GM19035 (cell line): ENCODE measurements around the gene KRTAP10-6.
"Not testable (repeated sequence)": the region's sequence is repeated elsewhere in the genome, so short reads cannot be mapped to it uniquely, and the experiment has no call there.

ENCODE experiments used
- ATAC-seq: cut with Tn5 transposase; IDR thresholded peaks from one replicate; pipeline ENCODE4 v1.9.1; 2021; ENCODE audit not compliant: unreplicated experiment

Gene KRTAP10-6

GRCh38 chr21:44618504-44618903 is 26.2 kb upstream of the KRTAP10-6 start:
- ATAC-seq, result no peak

- no peak for ATAC-seq
These were observed 24.8 kb upstream of the KRTAP10-6 start for GRCh38 chr21:44617071-44617501.

GRCh38 chr21:44616591-44616926 is 24.3 kb upstream of the KRTAP10-6 start:
- no peak for ATAC-seq

- no peak for ATAC-seq
These were observed 23.7 kb upstream of the KRTAP10-6 start for GRCh38 chr21:44615911-44616590.

GRCh38 chr21:44615466-44615865 is 23.2 kb upstream of the KRTAP10-6 start:
- no peak for ATAC-seq

- no peak for ATAC-seq
These were observed 22.7 kb upstream of the KRTAP10-6 start for GRCh38 chr21:44614961-44615391.

- no peak for ATAC-seq
These were observed 21.9 kb upstream of the KRTAP10-6 start for GRCh38 chr21:44614161-44614631.

GRCh38 chr21:44613386-44614155 is 21.3 kb upstream of the KRTAP10-6 start:
- ATAC-seq, result no peak

GRCh38 chr21:44612669-44613229 is 20.4 kb upstream of the KRTAP10-6 start:
- no peak for ATAC-seq

- no peak for ATAC-seq
These were observed 19.8 kb upstream of the KRTAP10-6 start, which contains the start of gene KRTAP10-8 for GRCh38 chr21:44612029-44612486. Gene KRTAP10-8, plus strand, starts transcription at chr21:44612079. Its CDS starts 22 bp downstream, at chr21:44612101.

- no peak for ATAC-seq
These were observed 19.2 kb upstream of the KRTAP10-6 start for GRCh38 chr21:44611551-44611950.

GRCh38 chr21:44610157-44610843 is 18.0 kb upstream of the KRTAP10-6 start:
- not testable (repeated sequence) for ATAC-seq

GRCh38 chr21:44609193-44609592 is 16.9 kb upstream of the KRTAP10-6 start:
- ATAC-seq, result no peak

- ATAC-seq, result no peak
These were observed 14.2 kb upstream of the KRTAP10-6 start for GRCh38 chr21:44606495-44606894.

- no peak for ATAC-seq
These were observed 11.6 kb upstream of the KRTAP10-6 start for GRCh38 chr21:44603911-44604310.

GRCh38 chr21:44603109-44603875 is 11.0 kb upstream of the KRTAP10-6 start:
- no peak for ATAC-seq

GRCh38 chr21:44602463-44602850 is 10.2 kb upstream of the KRTAP10-6 start:
- no peak for ATAC-seq

- ATAC-seq, result no peak
These were observed 9.5 kb upstream of the KRTAP10-6 start for GRCh38 chr21:44601596-44602462.

- not testable (repeated sequence) for ATAC-seq
These were observed 8.8 kb upstream of the KRTAP10-6 start for GRCh38 chr21:44601091-44601490.
